GM10248 (cell line): Measurements from ENCODE around the gene SAP30.

ENCODE experiments used
- CTCF ChIA-PET: fragments of 300-600 bp; sonication (Branson Sonifier 250); formaldehyde crosslinking; extraction: SDS; loops from one replicate; lab custom pipeline; 2021; ENCODE audit warnings: antibody characterized with exemption; lab: Yijun Ruan, JAX
- POLR2A ChIA-PET: fragments of 350-650 bp; sonication (Branson Sonifier 250); formaldehyde crosslinking; extraction: SDS; loops from one replicate; lab custom pipeline; 2020; ENCODE audit warnings: antibody characterized with exemption; lab: Yijun Ruan, JAX
- DNase-seq: peaks from one replicate; pipeline ENCODE4 v3.0.0; 2012; ENCODE audit errors: extremely low spot score
- CTCF ChIP-seq: IDR thresholded peaks from 2 replicates; pipeline ENCODE4 v1.5.1; 2012; ENCODE audit warnings: mild to moderate bottlenecking, low read depth; ENCODE audit errors: extremely low read depth, missing control alignments, control extremely low read depth

The SAP30 gene

GRCh38 chr4:173374588-173374987 lies 3.8 kb downstream of the SAP30 start:
- TF ChIP-seq CTCF = no peak
- POLR2A ChIA-PET = interaction anchor here (1.5 kb wide), 1 partner anchor 41 kb away, joined by 8 read pairs; the partner anchor contains the start of gene HMGB2
- no peak for DNase-seq
- CTCF ChIA-PET = interaction anchor here (1.3 to 1.6 kb wide), 3 partner anchors 42 to 73 kb away, joined by 3 to 4 read pairs (median 3); no protein-coding TSS in a partner anchor

- no peak for TF ChIP-seq CTCF
- no peak for DNase-seq
- ChIA-PET CTCF (interaction anchor here (2.1 to 2.3 kb wide), 2 partner anchors 8 to 16 kb away, joined by 6 to 8 read pairs; no protein-coding TSS in a partner anchor), POLR2A (no interaction called here)
Observed at GRCh38 chr4:173379929-173380328, 9.2 kb downstream of the SAP30 start.

GRCh38 chr4:173380987-173381386 lies 10.2 kb downstream of the SAP30 start:
- ChIA-PET POLR2A (no interaction called here), CTCF (interaction anchor here (1.0 kb wide), 1 partner anchor 9 kb away, joined by 3 read pairs; no protein-coding TSS in a partner anchor)
- DNase-seq = no peak
- TF ChIP-seq CTCF = no peak

- DNase-seq = no peak
- ChIA-PET POLR2A (no interaction called here), CTCF (interaction anchor here (1.0 kb wide), 1 partner anchor 9 kb away, joined by 3 read pairs; no protein-coding TSS in a partner anchor)
- no peak for TF ChIP-seq CTCF
Observed at GRCh38 chr4:173381610-173382009, 10.9 kb downstream of the SAP30 start.

GRCh38 chr4:173382349-173382748 lies 11.6 kb downstream of the SAP30 start:
- no peak for TF ChIP-seq CTCF
- ChIA-PET CTCF (interaction anchor here (1.0 kb wide), 1 partner anchor 13 kb away, joined by 3 read pairs; no protein-coding TSS in a partner anchor), POLR2A (no interaction called here)
- no peak for DNase-seq

- no peak for DNase-seq
- ChIA-PET CTCF (interaction anchor here (1.1 to 2.5 kb wide), 3 partner anchors 8 to 25 kb away, joined by 3 to 8 read pairs (median 5); no protein-coding TSS in a partner anchor), POLR2A (no interaction called here)
- TF ChIP-seq CTCF = no peak
Observed at GRCh38 chr4:173386751-173387150, 16.0 kb downstream of the SAP30 start.

- no peak for TF ChIP-seq CTCF
- POLR2A ChIA-PET = no interaction called here
Observed at GRCh38 chr4:173391701-173392100, 20.9 kb downstream of the SAP30 start.

More at GRCh38 chr4:173391701-173392100, 20.9 kb downstream of the SAP30 start:
- CTCF ChIA-PET = interaction anchor here (1.6 kb wide), 1 partner anchor 11 kb away, joined by 4 read pairs; no protein-coding TSS in a partner anchor
- no peak for DNase-seq
